ENCODE data around the gene CREB3L4.
A peak's percentile ranks its signal among the peaks of the same experiment; 100 is the strongest.
"Not testable (repeated sequence)": the region's sequence is repeated elsewhere in the genome, so short reads cannot be mapped to it uniquely, and the experiment has no call there.

CREB3L4 gene

DNA sequence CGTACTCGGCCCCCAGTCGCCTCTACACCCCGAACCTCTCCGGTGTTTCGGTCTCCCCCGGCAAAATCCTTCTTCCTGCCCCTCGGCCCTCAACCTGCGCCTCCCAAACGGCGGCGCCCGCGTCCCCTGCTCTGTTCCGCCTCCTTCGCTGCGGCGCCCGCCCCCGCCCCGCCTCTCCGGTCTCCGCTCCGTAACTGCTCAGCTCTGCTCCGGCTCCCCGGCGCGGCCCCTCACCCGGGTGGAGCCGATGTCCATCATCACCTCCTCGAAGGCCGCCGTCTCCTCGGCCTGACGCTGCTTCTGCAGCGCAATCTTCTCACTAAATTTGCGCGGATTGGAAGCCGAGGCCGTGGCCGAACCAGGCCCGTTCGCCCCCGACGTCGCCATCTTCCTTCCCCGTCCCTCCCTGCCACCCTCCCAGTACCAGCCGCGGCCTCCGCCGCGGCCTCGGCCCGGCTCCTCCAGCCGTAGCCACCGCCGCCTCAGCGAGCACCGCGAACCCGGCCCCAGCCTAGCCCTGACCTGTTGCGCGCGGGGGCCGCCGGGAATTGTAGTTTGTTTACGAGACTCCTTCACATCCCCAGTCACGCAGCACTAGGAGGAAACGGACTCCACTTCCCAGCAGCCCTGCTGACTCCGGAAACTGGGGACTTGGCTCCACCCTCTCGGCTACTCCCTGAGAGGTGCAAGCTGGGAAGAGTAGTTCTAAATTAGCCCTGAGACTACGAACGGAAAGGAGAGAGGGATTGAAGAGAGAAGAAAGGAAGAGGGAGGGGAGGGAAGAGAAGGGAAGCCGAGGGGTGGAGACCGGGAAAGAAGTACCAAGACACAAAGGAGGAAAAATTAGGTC lies 9.4 kb upstream of the CREB3L4 start, which contains the start of gene CRTC2:
Gene CRTC2 (minus strand): TSS at position 502 of the 850 bp plus-strand sequence. CDS start 115 bp downstream, at position 387.
- DNase-seq (ENCODE audit: insufficient read length, low spot score): peak; percentile 91
- FAIRE-seq: peak; percentile 98

DNA sequence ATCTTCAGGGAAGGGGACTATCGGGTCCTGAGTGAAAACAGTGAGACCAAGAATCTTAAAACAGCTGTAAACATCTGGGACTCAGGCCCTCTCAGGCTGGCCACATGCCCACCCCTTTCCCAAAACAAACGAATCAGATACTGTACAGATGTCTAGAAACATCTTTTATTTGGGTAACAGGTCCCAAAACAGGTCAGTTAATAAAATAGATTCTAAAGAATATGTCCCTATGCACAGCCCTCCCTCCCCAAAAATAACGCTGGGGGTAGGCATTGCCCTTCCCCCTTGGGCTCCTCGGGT lies 8.8 kb upstream of the CREB3L4 start:
- DNase-seq (ENCODE audit: insufficient read length, low spot score): no peak
- no peak for FAIRE-seq

DNA sequence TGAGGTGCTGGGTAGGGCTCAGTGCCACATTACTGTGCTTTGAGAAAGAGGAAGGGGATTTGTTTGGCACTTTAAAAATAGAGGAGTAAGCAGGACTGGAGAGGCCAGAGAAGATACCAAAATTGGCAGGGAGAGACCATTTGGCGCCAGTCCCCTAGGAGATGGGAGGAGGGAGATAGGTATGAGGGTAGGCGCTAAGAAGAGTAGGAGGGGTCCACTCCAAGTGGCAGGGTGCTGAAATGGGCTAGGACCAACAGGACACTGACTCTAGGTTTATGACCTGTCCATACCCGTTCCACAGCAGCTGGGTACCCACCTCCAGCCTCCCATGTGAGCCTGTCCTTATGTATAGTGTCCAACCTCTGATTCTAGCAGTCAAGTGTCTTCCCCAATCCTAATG lies 8.2 kb upstream of the CREB3L4 start:
- DNase-seq (ENCODE audit: insufficient read length, low spot score): no peak
- no peak for FAIRE-seq

DNA sequence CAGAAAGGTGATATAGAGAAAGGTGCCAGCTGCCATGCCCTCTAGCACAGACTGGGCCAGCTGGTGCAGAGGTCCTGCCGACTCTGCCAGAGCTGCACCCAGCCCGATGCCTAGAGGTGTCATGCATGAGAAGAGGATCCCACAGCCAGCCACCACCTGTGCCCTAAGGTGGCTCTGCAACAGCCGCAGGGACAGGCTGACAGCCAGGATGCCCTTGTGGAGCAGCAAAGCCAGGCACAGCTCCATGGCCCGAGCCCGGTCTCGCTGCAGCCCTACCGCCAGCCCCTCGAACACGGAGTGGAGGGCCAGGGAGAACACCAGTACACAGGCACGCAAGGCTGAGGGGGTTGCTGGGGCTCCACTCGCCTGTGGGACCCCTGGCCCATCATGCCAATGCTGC lies 7.5 kb upstream of the CREB3L4 start:
- DNase-seq (ENCODE audit: insufficient read length, low spot score): no peak
- FAIRE-seq: no peak

DNA sequence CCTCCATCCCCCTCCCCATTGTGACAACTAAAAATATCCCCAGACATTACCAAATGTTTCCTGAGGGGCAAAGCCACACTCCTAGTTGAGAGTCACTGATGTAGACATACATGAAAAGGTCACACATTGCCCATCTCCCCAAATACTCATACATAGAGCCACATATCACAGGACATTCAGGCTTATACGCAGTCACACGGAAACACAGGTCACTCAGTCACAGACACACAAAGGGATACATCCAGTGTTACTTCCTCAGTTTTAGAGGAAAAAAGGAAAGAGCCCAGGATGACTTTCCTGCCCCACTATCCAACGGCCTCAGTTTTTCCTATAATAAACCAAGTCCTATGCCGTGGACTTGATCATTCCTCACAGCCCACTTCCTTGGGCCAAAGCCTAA lies 6.3 kb upstream of the CREB3L4 start:
- no peak for DNase-seq (ENCODE audit: insufficient read length, low spot score)
- FAIRE-seq: no peak

DNA sequence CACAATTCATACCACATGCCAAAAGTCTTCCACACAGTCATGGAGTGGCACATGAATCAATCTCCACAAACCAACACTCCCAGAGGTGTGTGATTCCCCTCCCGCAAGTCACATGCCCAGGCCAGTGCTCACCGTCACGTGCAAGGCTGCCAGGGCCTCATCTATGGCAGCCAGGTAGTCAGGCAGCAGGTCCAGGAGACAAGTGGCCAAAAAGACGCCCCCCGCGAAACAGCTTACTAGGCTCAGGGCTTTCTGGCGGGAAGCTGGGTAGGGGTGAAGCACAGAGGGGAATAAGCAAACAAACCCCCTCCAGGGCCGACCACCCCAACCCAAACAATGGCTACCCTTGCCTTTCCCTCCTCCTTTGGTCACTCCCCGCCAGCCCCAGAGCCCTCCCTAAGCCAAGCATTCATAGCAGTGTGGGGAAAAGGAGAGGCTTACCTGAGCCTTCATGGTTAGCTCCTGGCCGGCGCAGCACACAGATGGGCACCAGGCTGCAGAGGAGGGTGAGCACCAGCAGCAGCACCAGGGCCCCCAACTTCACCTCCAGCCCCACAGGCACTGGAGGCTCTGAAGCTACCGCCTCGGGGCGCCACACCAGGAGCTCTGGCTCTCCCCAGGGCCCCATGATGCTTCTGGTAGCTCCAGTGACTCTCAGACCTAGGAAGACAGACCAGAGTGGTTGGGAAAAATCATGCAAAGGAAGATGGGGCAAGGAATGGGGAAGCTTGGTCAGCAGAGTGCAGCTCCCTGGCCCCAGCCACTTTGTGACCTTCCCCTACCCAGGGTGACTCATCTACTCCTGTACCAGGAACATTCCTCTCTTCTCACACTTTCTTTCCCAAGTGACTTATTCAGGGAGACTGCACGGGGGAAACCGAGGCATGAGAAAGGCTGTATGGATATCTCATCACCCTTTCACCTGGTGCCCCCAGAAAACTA lies 5.3 kb upstream of the CREB3L4 start:
- FAIRE-seq (no peak), DNase-seq (ENCODE audit: insufficient read length, low spot score) (no peak)

DNA sequence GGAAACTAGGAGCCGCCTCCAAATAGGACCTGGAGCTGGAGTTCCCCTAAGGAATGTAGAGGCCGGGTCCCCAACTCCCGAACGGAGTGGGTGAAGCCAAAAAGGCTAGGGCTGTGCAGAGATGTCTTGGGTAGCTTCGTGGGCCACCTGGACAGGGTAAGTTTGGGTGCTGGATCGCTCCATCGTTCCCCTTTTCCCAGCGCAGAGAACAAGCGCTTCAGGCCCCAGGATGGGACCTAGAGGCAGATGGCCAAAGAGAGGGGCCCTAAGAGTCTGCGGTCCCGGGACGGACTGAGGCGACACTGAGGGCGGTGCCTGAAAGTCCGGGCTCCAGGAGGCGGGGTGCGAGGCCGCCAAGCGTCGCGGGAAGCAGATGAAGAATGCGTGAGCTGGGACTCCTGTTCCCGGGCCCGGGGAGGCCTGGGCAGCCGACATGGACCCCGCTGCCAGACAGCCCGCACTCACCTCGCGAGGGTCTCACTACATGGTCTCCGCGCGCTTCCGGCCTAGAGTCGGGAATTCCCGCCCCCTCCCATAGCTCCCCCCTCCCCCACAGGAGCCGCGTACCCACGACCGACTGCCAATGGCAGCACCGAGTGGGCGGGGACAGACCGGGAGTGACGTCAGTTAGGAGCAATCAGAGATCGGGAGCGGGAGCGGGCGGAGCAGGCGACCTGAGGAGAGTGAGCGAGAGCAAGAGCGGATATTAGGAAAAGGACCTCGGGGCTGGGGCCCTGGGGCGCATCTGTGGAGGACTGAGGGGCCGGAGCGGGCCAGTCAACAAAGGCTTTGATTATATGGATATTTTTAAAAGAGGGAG lies 4.5 kb upstream of the CREB3L4 start, which contains the start of gene SLC39A1:
Gene SLC39A1 (minus strand): TSS at position 508 of the 820 bp plus-strand sequence. CDS start 822 bp downstream, outside the sequence.
- FAIRE-seq (peak; percentile 96), DNase-seq (ENCODE audit: insufficient read length, low spot score) (peak; percentile 76)

DNA sequence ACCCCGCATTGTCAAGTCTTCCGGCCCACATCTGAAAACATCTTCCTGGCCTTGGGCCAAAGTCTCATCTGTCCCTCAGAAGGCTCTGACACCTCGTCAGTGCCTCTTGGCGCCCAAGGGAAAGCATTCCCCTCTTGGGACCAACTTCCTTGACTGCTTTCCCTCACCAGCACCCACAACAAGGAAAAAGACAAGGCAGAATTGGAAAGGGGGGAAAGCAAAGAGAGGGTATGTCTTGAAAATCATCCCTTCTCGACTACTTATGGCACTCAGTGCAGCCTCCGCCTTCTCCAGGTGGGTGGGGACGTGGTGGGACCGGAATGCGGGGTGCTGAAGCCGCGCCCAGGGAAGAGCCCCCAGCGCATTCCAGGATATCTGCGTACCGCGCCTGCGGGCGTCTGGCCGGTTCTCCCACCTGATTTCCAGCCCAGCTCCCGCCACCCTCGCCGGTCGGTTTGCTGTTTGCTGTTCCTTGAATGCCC lies 3.8 kb upstream of the CREB3L4 start:
- no peak for FAIRE-seq

DNA sequence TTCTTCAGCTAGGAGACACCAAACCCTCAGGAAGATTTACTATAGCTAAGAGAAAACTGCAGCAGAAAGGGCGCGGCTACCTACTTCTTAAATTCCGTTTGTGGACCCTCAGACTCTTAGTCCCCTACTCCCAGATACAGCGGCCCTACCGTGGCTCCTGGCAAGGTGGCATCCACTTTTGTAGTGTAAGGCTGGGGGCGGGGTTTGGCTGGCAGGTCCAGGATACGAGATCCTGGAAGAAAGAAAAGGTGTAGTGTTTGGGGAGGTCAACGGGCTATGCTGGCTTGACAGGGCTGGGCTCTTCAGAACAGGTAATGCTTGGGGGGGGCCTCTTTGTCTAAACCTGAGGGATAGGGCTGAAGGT lies 280 bp downstream of the CREB3L4 start:
- no peak for FAIRE-seq
- DNase-seq (ENCODE audit: insufficient read length, low spot score): no peak

More for the DNA sequence above, 3.8 kb upstream of the CREB3L4 start:
- no peak for DNase-seq (ENCODE audit: insufficient read length, low spot score)

DNA sequence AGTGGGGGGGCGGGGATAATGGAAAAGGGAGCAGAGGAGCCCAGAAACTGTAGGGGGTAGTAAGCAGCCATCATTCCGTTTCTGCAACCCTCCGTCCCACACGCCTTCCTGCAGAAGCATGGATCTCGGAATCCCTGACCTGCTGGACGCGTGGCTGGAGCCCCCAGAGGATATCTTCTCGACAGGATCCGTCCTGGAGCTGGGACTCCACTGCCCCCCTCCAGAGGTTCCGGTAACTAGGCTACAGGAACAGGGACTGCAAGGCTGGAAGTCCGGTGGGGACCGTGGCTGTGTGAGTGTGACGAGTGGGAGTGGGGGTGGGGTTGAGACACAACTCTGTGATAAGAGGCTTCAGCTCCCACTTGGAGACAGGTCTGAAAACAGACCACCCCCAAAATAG lies 706 bp downstream of the CREB3L4 start:
- DNase-seq (ENCODE audit: insufficient read length, low spot score): no peak

DNA sequence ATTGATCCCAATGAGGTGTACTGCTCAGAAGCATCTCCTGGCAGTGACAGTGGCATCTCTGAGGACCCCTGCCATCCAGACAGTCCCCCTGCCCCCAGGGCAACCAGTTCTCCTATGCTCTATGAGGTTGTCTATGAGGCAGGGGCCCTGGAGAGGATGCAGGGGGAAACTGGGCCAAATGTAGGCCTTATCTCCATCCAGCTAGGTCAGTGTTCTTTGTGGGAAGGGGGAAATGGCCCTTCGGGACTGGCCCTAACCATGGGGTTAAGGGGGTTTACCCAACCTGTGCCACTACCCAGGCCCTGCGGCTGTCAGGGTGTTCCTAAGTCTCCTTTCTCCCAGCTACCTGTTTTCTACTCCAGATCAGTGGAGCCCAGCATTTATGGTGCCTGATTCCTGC lies 1.3 kb downstream of the CREB3L4 start:
- FAIRE-seq (no peak), DNase-seq (ENCODE audit: insufficient read length, low spot score) (no peak)

More for the DNA sequence above, 706 bp downstream of the CREB3L4 start:
- FAIRE-seq: no peak

DNA sequence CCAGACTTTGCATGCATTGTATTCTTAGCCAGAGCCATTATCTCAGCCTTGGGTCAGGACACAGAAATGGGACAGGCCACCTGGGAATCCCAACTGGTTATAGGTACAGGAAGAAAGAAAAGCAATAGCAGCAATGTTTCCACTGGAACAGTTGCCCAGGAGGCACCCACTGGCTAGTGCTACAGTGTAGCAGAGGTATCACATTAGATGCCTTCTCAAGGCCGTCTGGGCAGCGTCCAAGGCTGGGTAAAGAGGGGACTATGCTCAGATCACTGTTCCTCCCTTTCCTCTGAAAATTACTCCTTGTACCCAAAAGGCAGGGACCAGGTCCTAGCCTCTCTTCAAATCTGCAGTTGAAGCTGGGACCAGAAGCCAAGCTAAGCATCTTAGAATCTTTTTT lies 2.6 kb downstream of the CREB3L4 start:
- FAIRE-seq: no peak
- DNase-seq (ENCODE audit: insufficient read length, low spot score): no peak

DNA sequence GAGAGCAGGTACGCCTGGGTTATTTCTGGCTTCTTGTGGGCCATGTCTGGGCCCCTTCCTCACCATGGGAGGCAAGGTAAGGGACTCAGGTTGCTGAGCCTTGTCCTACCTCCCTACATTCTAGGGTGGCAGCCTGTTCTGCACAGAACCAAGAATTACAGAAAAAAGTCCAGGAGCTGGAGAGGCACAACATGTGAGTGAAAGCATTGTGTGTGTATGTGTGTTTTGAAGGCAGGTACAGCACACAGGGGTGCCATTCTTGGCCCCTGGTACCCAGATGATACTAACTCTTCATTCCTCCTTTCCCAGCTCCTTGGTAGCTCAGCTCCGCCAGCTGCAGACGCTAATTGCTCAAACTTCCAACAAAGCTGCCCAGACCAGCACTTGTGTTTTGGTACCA lies 5.4 kb downstream of the CREB3L4 start:
- no peak for FAIRE-seq
- no peak for DNase-seq (ENCODE audit: insufficient read length, low spot score)

DNA sequence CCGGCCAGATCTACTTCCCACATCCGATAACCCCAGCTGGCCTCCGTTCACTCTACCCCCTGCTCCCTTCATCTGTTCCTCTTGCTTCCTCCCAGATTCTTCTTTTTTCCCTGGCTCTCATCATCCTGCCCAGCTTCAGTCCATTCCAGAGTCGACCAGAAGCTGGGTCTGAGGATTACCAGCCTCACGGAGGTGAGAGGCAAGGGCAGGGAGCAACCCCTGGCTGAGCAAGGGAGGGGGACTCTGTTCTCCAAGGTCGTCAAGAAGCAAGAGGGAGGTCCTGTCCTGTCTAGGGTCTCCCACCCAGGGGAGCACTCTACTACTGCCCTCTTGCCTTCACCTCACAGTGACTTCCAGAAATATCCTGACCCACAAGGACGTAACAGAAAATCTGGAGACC lies 5.8 kb downstream of the CREB3L4 start:
- DNase-seq (ENCODE audit: insufficient read length, low spot score) (no peak), FAIRE-seq (no peak)

DNA sequence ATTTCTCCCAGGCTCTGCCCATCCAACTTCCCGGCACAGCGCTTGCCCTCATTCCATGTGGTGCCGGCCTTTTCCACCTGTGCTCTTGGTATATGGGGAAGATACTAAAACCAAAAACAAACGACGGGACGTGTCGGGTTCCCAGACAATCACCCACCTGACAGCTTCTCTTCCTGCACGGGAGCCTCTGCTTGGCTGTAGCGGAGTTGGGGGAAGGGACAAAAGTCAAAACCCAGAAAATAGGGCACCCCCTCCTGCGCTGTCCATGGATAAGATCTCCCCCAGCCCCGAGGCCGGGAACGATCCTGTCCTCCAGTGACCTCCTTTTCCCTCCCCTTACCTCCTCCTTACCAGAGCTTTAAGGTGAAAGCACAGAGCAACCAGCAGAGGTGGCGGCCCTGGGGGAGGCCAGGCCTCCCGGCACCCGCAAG lies 9.1 kb downstream of the CREB3L4 start:
- no peak for FAIRE-seq
- no peak for DNase-seq (ENCODE audit: insufficient read length, low spot score)

DNA sequence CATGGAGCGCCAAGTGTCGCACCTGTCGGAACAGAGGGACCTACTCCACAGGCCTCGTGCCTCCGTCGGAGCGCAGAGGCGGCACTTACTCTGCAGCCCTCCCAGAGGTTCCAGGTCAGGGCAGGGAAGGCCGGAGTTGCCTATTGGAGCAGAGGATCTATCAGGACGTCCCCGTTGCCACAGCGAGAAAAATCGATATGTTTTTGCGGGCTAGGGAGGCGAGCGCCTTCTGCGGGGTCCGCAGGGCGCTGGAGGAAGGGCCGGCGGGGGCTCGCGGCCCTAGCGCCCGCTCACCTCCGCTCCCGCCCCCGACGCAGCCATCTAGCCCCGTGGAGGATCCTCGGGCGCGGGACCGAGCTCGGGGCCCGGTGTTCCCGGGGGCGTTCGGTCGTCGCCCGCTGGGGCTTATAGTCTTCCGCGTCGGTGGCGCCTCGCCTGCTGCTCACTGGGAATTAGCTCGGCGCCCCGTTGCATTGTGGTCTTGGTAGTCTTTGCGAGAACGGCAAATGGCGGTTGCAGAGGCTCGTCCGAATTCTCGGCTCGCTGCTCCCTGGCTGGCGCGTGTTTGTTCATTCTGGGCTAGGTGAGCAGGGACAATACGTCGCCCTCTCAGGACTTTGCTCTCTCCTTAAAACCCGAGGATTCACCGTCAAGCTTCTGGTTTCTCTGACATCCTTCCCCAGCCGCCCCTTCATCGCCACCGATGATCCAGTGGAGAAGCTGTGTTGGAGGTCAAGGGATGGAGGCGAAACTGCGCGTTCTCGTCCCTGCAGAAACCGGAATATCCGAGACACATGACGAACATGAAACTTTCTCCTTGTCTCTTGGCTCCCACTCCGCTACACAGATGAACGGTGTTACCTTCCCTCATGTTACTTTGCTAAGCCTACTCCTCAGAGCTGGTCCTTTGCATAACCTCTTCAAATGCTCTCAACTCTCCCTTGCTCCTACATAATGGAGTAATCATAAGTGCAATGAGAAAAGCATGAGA lies 9.8 kb downstream of the CREB3L4 start, which contains the start of gene JTB:
Gene JTB (minus strand): TSS at position 425 of the 991 bp plus-strand sequence. CDS start 422 bp downstream, at position 3.
- peak; percentile 89 for FAIRE-seq
- DNase-seq (ENCODE audit: insufficient read length, low spot score): peak; percentile 81

DNA sequence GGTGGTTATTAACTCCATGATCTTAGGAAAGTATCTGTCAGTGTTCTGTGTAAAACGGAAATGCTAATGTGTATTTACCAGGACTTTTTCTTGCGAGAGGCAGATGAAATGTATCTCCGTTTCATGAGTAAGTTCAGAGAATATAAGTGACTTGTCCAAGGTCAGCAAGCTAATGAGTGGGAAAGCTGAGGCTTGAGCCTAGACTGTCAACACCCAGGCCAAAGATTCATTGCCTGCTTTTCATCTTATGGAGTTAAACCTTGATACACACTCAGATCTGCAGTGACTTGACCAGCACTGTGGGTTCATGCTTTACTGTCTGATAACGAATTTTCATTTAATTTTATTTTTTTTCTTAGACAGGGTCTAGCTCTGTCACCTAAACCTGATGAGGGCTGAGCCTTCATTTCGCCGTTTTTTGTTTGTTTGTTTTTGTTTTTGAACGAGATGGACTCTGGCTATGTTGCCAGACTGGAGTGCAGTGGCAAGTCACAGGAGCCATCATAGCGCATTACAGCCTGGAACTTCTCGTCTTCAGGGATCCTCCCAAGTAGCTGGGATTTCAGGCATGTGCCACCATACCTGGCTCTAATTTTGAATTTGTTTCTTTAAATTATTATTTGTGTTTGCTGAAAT lies 10.7 kb downstream of the CREB3L4 start:
- FAIRE-seq: no peak
- DNase-seq (ENCODE audit: insufficient read length, low spot score): no peak

DNA sequence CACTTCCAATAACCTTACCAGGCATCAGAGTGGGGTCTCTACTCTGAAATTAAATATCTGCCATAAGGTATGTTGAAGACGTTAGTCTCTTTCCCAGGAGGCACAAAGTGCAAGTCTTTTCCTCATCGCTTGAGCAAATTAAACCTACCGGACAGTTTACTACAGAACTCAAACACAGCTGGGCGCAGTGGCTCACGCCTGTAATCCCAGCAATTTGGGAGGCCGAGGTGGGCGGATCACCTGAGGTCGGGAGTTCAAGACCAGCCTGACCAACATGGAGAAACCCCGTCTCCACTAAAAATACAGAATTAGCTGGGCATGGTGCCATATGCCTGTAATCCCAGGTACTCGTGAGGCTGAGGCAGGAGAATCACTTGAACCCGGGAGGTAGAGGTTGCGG lies 11.4 kb downstream of the CREB3L4 start:
- DNase-seq (ENCODE audit: insufficient read length, low spot score); FAIRE-seq: not testable (repeated sequence)

DNA sequence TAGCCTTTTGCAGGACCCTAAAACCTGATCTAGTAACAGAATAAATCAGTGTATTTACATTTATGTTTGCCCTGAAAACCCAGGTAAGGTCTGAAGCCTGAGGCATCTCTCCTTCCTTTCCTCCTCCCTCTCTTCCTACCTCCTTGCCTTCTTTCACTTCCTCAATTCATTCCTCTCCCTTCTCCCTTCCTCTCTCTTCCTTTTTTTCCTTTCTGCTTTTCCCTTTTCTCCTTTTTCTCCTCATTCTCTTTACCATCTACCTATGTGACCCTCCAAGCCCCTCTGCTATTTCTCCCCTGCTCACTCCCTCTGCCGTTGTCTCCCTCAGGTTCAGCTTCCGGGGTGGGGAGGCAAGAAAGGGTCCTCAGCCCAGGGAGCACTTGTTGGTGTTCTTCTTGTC lies 14.0 kb downstream of the CREB3L4 start:
- DNase-seq (ENCODE audit: insufficient read length, low spot score); FAIRE-seq: not testable (repeated sequence)

Measured in GM19239 (cell line).